Spleen (tissue), 7 donors: Measurements from ENCODE around the gene CATSPERD.

Experiments used
- CTCF ChIP-seq, 11 experiments: fragments of 200-600 bp in 7 of 11; fragments of 450-650 bp in 4 of 11; sonication (generic) in 4 of 11; IDR thresholded peaks in 8 of 11; conservative IDR thresholded peaks in 3 of 11; 1 replicate in 7 of 11; 2 replicates in 4 of 11; pipeline versions ENCODE4 v1.4.0 to v1.8.0; 2016 to 2021; ENCODE audit warnings: antibody characterized with exemption in 11 of 11, inconsistent platforms in 4 of 11, mild to moderate bottlenecking in 1 of 11
- POLR2A ChIP-seq, 3 donors: fragments of 450-650 bp; IDR thresholded peaks; one replicate each; pipeline ENCODE4 v1.5.1; 2017; ENCODE audit warnings: antibody characterized with exemption in 3 of 3, mild to moderate bottlenecking in 1 of 3
- POLR2AphosphoS5 ChIP-seq, 3 donors: sonication (generic); formaldehyde crosslinking; IDR thresholded peaks; one replicate each; pipeline ENCODE4 v1.5.1; 2017; ENCODE audit warnings: antibody characterized with exemption in 3 of 3
- donor health status: DM: no; HTN: no; CAD: no; lungs with moderate emphysema.
- donor health status: DM: no; HTN: no; CAD: no.
- donor health status: DM: no; HTN: no; CAD: no.

GRCh38 chr19:5718579-5719273, 1.7 kb upstream of the CATSPERD start:
- TF ChIP-seq CTCF (IDR thresholded peaks at IDR 0.05 in 8 of 11, conservative IDR thresholded peaks at IDR 0.05 in 3 of 11), result no peak
- no peak for TF ChIP-seq POLR2AphosphoS5 (IDR thresholded peaks at IDR 0.05)
- TF ChIP-seq POLR2A (IDR thresholded peaks at IDR 0.05), result no peak
